H1 (cell line): ENCODE data around the gene KLF7. TPM values are rescaled to one million over a fixed set of nuclear protein-coding genes. Genes with fewer than 3 reads are reported as not detected.

ENCODE experiments used
- EGR1 ChIP-seq: IDR thresholded peaks from 2 replicates; pipeline ENCODE4 v1.6.1; 2011; ENCODE audit warnings: low read depth, low read length, borderline replicate concordance
- EZH2 ChIP-seq: fragments of 200-600 bp; sonication (generic); IDR thresholded peaks from 2 replicates; pipeline ENCODE4 v1.7.1; 2012; ENCODE audit warnings: low read depth, mild to moderate bottlenecking, moderate library complexity, low read length, inconsistent platforms; ENCODE audit not compliant: severe bottlenecking
- RNF2 ChIP-seq: fragments of 200-900, 300-1000 bp; sonication (generic); IDR thresholded peaks from 2 replicates; pipeline ENCODE4 v1.7.1; 2016; ENCODE audit warnings: borderline replicate concordance, low read depth, mild to moderate bottlenecking, antibody characterized with exemption, low read length; ENCODE audit not compliant: poor library complexity, severe bottlenecking; ENCODE audit errors: missing control alignments
- polyA plus RNA-seq, 7 experiments: library from polyadenylated mRNA; depleted of rRNA in 3 of 7; stranded (reverse) in 5 of 7; unstranded in 2 of 7; fragments of >200 nt in 5 of 7; fragments of 200-250 nt in 2 of 7; gene quantifications; 1 replicate in 5 of 7; 2 replicates in 1 of 7; 4 replicates in 1 of 7; pipeline versions ENCODE4 v1.2.1 to v1.2.3, GENCODE V29; 2011 to 2013; ENCODE audit warnings: missing spikeins in 2 of 7, mixed read lengths in 2 of 7
- total RNA-seq: library from RNA; stranded (reverse); fragmentation: NEBNext Ultra II Directional; extraction: Animal tissue kit (Norgen Biotek cat#: 25700); gene quantifications from 2 replicates; pipeline ENCODE4 v1.2.1, GENCODE V29; 2021

KLF7 gene
- total and polyA plus RNA-seq, 2 of the 8 experiments (the other 6 are each of a cell fraction or from before 2014, with no cell fraction given), result 9.6 to 23.3 TPM

- TF ChIP-seq EZH2 (no peak), EGR1 (no peak), RNF2 (no peak)
- TF ChIP-seq, all 59 proteins: peak for 0
These were observed 74.6 kb downstream of the KLF7 start (continued) for GRCh38 chr2:207091176-207091575.
